ENCODE measurements around the gene SLC30A4.

GRCh38 chr15:45496658-45497057, 25.9 kb downstream of the SLC30A4 start:
- TF ChIP-seq EZH2 (IDR thresholded peaks at IDR 0.05; ENCODE audit: insufficient read depth, poor library complexity, severe bottlenecking) (no peak), EZH2phosphoT487 (IDR thresholded peaks at IDR 0.05; ENCODE audit: insufficient read depth, low read depth) (no peak)
